ENCODE results near the gene TPH2.

- TF ChIP-seq ZSCAN29 (CRISPR knock-in tag; conservative IDR thresholded peaks at IDR 0.05) (no peak), POLR2A (IDR thresholded peaks at IDR 0.05; ENCODE audit: insufficient read depth in 1 of 2, low read depth in 2 of 2, low read length in 2 of 2) (no peak), ZSCAN25 (CRISPR knock-in tag; IDR thresholded peaks at IDR 0.05) (no peak), EP300 (IDR thresholded peaks at IDR 0.05; ENCODE audit: low read depth in 2 of 2, low read length in 2 of 2) (no peak), EP300 (CRISPR knock-in tag; IDR thresholded peaks at IDR 0.05; ENCODE audit: borderline replicate concordance) (no peak), ZNF282 (IDR thresholded peaks at IDR 0.05; ENCODE audit: partially characterized antibody) (no peak), CTCF (CRISPR knock-in tag; IDR thresholded peaks at IDR 0.05) (no peak), YY1 (IDR thresholded peaks at IDR 0.05; ENCODE audit: insufficient read depth, insufficient replicate concordance, low read depth, low read length) (no peak), REST (IDR thresholded peaks at IDR 0.05; ENCODE audit: borderline replicate concordance in 1 of 2, low read depth in 1 of 2, low read length in 2 of 2) (no peak)
Observed at GRCh38 chr12:71945883-71946282, 7.2 kb downstream of the TPH2 start.

Data from HepG2 (cell line).